K562 (cell line): ENCODE data around the gene ABCA3. TPM values are rescaled to one million over a fixed set of nuclear protein-coding genes. Genes with fewer than 3 reads are reported as not detected.

Experiments
- ATAC-seq: fragments of 200-7000 bp; cut with Tn5 transposase; 3 replicates; pipeline ENCODE4 v1.9.1; 2020; ENCODE audit warnings: moderate library complexity
- BruUV-seq: library from RNA; stranded (reverse); fragments of 400-500 nt; replicated peaks from 2 replicates; lab custom pipeline; 2021; lab: Mats Ljungman, UMichigan
- CTCF ChIA-PET: fragments of 300-600 bp; formaldehyde crosslinking; extraction: SDS; loops from one replicate; lab custom pipeline; 2021; ENCODE audit warnings: low intra/inter-chr PET ratio; lab: Yijun Ruan, JAX
- POLR2A ChIA-PET: fragments of 300-600, 350-650 bp; sonication (Branson Sonifier 250); formaldehyde crosslinking; extraction: SDS; loops from one replicate; lab custom pipeline; 2021; ENCODE audit warnings: antibody characterized with exemption, inconsistent platforms; lab: Yijun Ruan, JAX
- DNase-seq, 4 experiments: peaks; one replicate each; pipeline versions ENCODE4 v3.0.0 to v3.0.0-alpha.2; 2011 to 2018; ENCODE audit warnings: low spot score in 3 of 4, mixed read lengths in 3 of 4; ENCODE audit errors: extremely low read depth in 1 of 4
- FAIRE-seq: peaks from 2 replicates; lab custom pipeline; 2011; peaks lifted over from hg19 to GRCh38; lab: Jason Lieb, UNC
- H2AFZ ChIP-seq: 2 replicates; pipeline ENCODE4 v1.6.0; 2011; ENCODE audit warnings: low read depth, low read length, control low read depth, inconsistent platforms
- H3K27ac ChIP-seq: fragments of 200-600 bp; 3 replicates; pipeline ENCODE4 v1.8.0; 2011; ENCODE audit warnings: low read depth, mild to moderate bottlenecking, control low read depth, inconsistent platforms, low read length, moderate library complexity, mixed read lengths; ENCODE audit errors: extremely low read depth
- H3K27me3 ChIP-seq, 2 experiments: fragments of 300-600 bp in 1 of 2; 2 replicates in 1 of 2; 3 replicates in 1 of 2; pipeline versions ENCODE4 v1.6.0 to v1.8.0; 2011; ENCODE audit warnings: inconsistent platforms in 2 of 2, low read length in 2 of 2, mild to moderate bottlenecking in 1 of 2, mixed read lengths in 1 of 2, moderate library complexity in 1 of 2; ENCODE audit not compliant: control insufficient read depth in 2 of 2, insufficient read depth in 2 of 2
- H3K36me3 ChIP-seq: fragments of 300-600 bp; 3 replicates; pipeline ENCODE4 v1.8.0; 2011; ENCODE audit warnings: mild to moderate bottlenecking, low read length, inconsistent platforms; ENCODE audit not compliant: control insufficient read depth, insufficient read depth
- H3K4me1 ChIP-seq, 2 experiments: fragments of 200-600 bp in 1 of 2; replicated peaks in 1 of 2; 2 replicates in 1 of 2; 3 replicates in 1 of 2; pipeline versions ENCODE4 v1.5.1 to v1.8.0; 2011; ENCODE audit warnings: inconsistent platforms in 2 of 2, low read length in 2 of 2, mild to moderate bottlenecking in 1 of 2, mixed read lengths in 1 of 2, moderate library complexity in 1 of 2; ENCODE audit not compliant: control insufficient read depth in 2 of 2, insufficient read depth in 2 of 2
- H3K4me2 ChIP-seq: 2 replicates; pipeline ENCODE4 v1.6.1; 2011; ENCODE audit warnings: low read length, control low read depth, inconsistent platforms, mixed read lengths; ENCODE audit not compliant: insufficient read depth
- H3K4me3 ChIP-seq: fragments of 200-600 bp; sonication (generic), shearing (Covaris generic); 2 replicates; pipeline ENCODE4 v1.5.1; 2016; ENCODE audit warnings: control low read depth, inconsistent platforms
- H3K79me2 ChIP-seq: fragments of 200-600 bp; 3 replicates; pipeline ENCODE4 v1.8.0; 2011; ENCODE audit warnings: low read length, inconsistent platforms; ENCODE audit not compliant: control insufficient read depth, insufficient read depth
- H3K9ac ChIP-seq, 2 experiments: 2 replicates each; pipeline versions ENCODE4 v1.6.0 to v1.6.1; 2011; ENCODE audit warnings: low read depth in 2 of 2, low read length in 2 of 2, control low read depth in 1 of 2, inconsistent platforms in 1 of 2, mild to moderate bottlenecking in 1 of 2, mixed read lengths in 1 of 2; ENCODE audit not compliant: insufficient read depth in 1 of 2
- H3K9me1 ChIP-seq: one replicate; pipeline ENCODE4 v1.6.0; 2011; ENCODE audit warnings: inconsistent platforms, mild to moderate bottlenecking, low read length, moderate library complexity; ENCODE audit not compliant: control insufficient read depth, insufficient read depth
- H3K9me3 ChIP-seq: replicated peaks from 2 replicates; pipeline ENCODE4 v1.5.1; 2011; ENCODE audit warnings: low read depth, low read length, inconsistent platforms; ENCODE audit not compliant: control insufficient read depth, insufficient read depth
- H4K20me1 ChIP-seq: replicated peaks from 2 replicates; pipeline ENCODE4 v1.6.1; 2011; ENCODE audit warnings: low read length, inconsistent platforms, mixed read lengths; ENCODE audit not compliant: control insufficient read depth, insufficient read depth
- ATF3 ChIP-seq, 2 experiments: fragments of 450-650 bp in 1 of 2; sonication (generic) in 1 of 2; formaldehyde crosslinking in 1 of 2; IDR thresholded peaks in 1 of 2; conservative IDR thresholded peaks in 1 of 2; 2 replicates each; pipeline versions ENCODE4 v1.6.1 to v1.8.1; 2016 to 2023; ENCODE audit warnings: mild to moderate bottlenecking in 2 of 2, moderate library complexity in 2 of 2, inconsistent platforms in 1 of 2, missing genetic modification reagents in 1 of 2
- ATF7 ChIP-seq: fragments of 450-650 bp; IDR thresholded peaks from 2 replicates; pipeline ENCODE4 v1.7.1; 2014; ENCODE audit warnings: mild to moderate bottlenecking, moderate library complexity
- FOSL1 ChIP-seq: fragments of 200-800 bp; sonication (Bioruptor generic); conservative IDR thresholded peaks from 2 replicates; pipeline ENCODE4 v1.6.1; 2016; ENCODE audit warnings: missing genetic modification characterization, missing compliant biosample characterization
- JUND ChIP-seq, 2 experiments: IDR thresholded peaks; 2 replicates in 1 of 2; 3 replicates in 1 of 2; pipeline ENCODE4 v1.6.1; 2011; ENCODE audit warnings: borderline replicate concordance in 2 of 2, low read depth in 2 of 2, low read length in 2 of 2, improper control_type of control experiment in 1 of 2, missing biosample characterization in 1 of 2, missing genetic modification characterization in 1 of 2, missing genetic modification reagents in 1 of 2
- MAZ ChIP-seq, 2 experiments: fragments of 450-650 bp in 1 of 2; sonication (generic) in 1 of 2; formaldehyde crosslinking; IDR thresholded peaks in 1 of 2; conservative IDR thresholded peaks in 1 of 2; 2 replicates each; pipeline versions ENCODE4 v1.4.0 to v1.5.0; 2020; ENCODE audit warnings: mild to moderate bottlenecking in 1 of 2, missing genetic modification reagents in 1 of 2
- ZNF512 ChIP-seq: IDR thresholded peaks from 2 replicates; pipeline ENCODE4 v1.6.1; 2016; ENCODE audit warnings: missing genetic modification characterization, missing compliant biosample characterization
- WGBS: fragments of 100-300 bp; shearing (Covaris generic); methylation state at CpG from one replicate; pipeline ENCODE4 v1.1.6; 2016; ENCODE audit warnings: low coverage, mixed read lengths; ENCODE audit not compliant: insufficient coverage; ENCODE audit errors: missing lambda C conversion rate; 5-methylcytosine and 5-hydroxymethylcytosine counted together
- in situ Hi-C: fragments of 300-500 bp; cut with MboI; formaldehyde crosslinking; loops from 4 replicates; pipeline ENCODE4 v1.15.0; 2018; ENCODE audit warnings: inconsistent platforms, mixed read lengths
- intact Hi-C: fragments of 100-400 bp; cut with micrococcal nuclease; formaldehyde crosslinking; loops from 2 replicates; pipeline ENCODE4 v1.14.2; 2022
- polyA plus RNA-seq, 8 experiments: library from polyadenylated mRNA; depleted of rRNA in 4 of 8; stranded (reverse) in 5 of 8; unstranded in 3 of 8; fragments of >200 nt; fragmentation: Nextera tagmentation in 2 of 8; fragmentation: Illumina TruSeq in 1 of 8; extraction: Ambion mirVana in 2 of 8; extraction: Trizol in 1 of 8; gene quantifications; 2 replicates each; pipeline versions ENCODE4 v1.2.1 to v1.2.3, GENCODE V29; 2011 to 2014; ENCODE audit warnings: inconsistent platforms in 1 of 8, missing spikeins in 1 of 8
- total RNA-seq, 7 experiments: library from RNA; depleted of rRNA in 6 of 7; stranded (reverse); fragments of >200 nt in 6 of 7; fragmentation: Illumina TruSeq in 2 of 7; extraction: Trizol in 2 of 7; gene quantifications; 2 replicates each; pipeline versions ENCODE4 v1.2.1 to v1.2.3, GENCODE V29; 2011 to 2021; ENCODE audit warnings: low replicate concordance in 1 of 7

ABCA3 gene
- total and polyA plus RNA-seq, 9 of the 15 experiments (the other 6 are each of a cell fraction or from before 2014, with no cell fraction given) = 0.66 to 23.7 (median 6.9) TPM

GRCh38 chr16:2361129-2361528 lies 20.6 kb upstream of the ABCA3 start:
- no peaks in the 10 kb centered on the region for H3K36me3 ChIP-seq
- FAIRE-seq = no peak
- WGBS = 13% methylated on average over 4 of the region's 4 CpGs
- intact Hi-C loops = no loop called here
- no peaks in the 10 kb centered on the region for H4K20me1 ChIP-seq
- peaks cover 0 to 4% of the 10 kb centered on the region in 2 experiments; a peak in 2 of 5 replicates for H3K4me1 ChIP-seq
- POLR2A ChIA-PET = interaction anchor here (0.8 to 1.1 kb wide), 2 partner anchors 52 to 53 kb away, joined by 3 to 4 read pairs; no protein-coding TSS in a partner anchor
- peaks cover 3 to 6% of the 10 kb centered on the region in 2 experiments; a peak in 1 of 5 replicates for H3K27me3 ChIP-seq
- no peaks in the 10 kb centered on the region for H3K9me1 ChIP-seq
- BruUV-seq = no TSS peak
- H3K9ac ChIP-seq = no peak overlapping the region
- CTCF ChIA-PET = no interaction called here
- TF ChIP-seq ATF7 (peak; percentile 91), JUND (IDR thresholded peaks at IDR 0.05; ENCODE audit: borderline replicate concordance, low read depth, low read length) (peak; percentile 56; the same call in 1 of the 2 replicates), JUND (tag; IDR thresholded peaks at IDR 0.05; ENCODE audit: borderline replicate concordance, low read depth, low read length) (peak; percentile 77; the same call in 2 of the 3 replicates), FOSL1 (tag) (0 out of 2 replicates have a peak, but pooled peaks have one; percentile 18), ATF3 (IDR thresholded peaks at IDR 0.05) (peak; percentile 92), ATF3 (CRISPR knock-in tag; conservative IDR thresholded peaks at IDR 0.05) (no peak), MAZ (CRISPR knock-in tag; conservative IDR thresholded peaks at IDR 0.05 in 1 of 2, IDR thresholded peaks at IDR 0.05 in 1 of 2) (no peak), ZNF512 (tag) (no peak)
- H3K9me3 ChIP-seq = peaks cover 7% of the 10 kb centered on the region; the same call in 1 of the 2 replicates
- in situ Hi-C loops = no loop called here
- H3K79me2 ChIP-seq = no peaks in the 10 kb centered on the region
- H3K27ac ChIP-seq = no peak overlapping the region
- H2AFZ ChIP-seq = no peak overlapping the region
- no peak for DNase-seq
- H3K4me2 ChIP-seq = no peak overlapping the region
- H3K4me3 ChIP-seq = no peak overlapping the region
- no peak for ATAC-seq
